Mesodermal cell (in vitro differentiated cells): ENCODE data around the gene SZRD1.

ENCODE experiments used
- H3K27ac ChIP-seq: 2 replicates; pipeline ENCODE4 v1.7.0; 2013; ENCODE audit warnings: mild to moderate bottlenecking, low read depth, low read length, moderate library complexity; ENCODE audit not compliant: severe bottlenecking
- H3K36me3 ChIP-seq: 2 replicates; pipeline ENCODE4 v1.7.1; 2013; ENCODE audit warnings: mild to moderate bottlenecking, low read length, moderate library complexity; ENCODE audit not compliant: control insufficient read depth, insufficient read depth
- H3K4me1 ChIP-seq: one replicate; pipeline ENCODE4 v1.7.1; 2013; ENCODE audit warnings: mild to moderate bottlenecking, low read length; ENCODE audit not compliant: insufficient read depth, control insufficient read depth, poor library complexity, severe bottlenecking
- H3K4me3 ChIP-seq: 2 replicates; pipeline ENCODE4 v1.7.0; 2013; ENCODE audit warnings: low read length, control low read depth, mild to moderate bottlenecking; ENCODE audit not compliant: insufficient read depth, poor library complexity, severe bottlenecking; ENCODE audit errors: extremely low read depth
- H3K9me3 ChIP-seq: 2 replicates; pipeline ENCODE4 v1.7.1; 2013; ENCODE audit warnings: mild to moderate bottlenecking, low read length, moderate library complexity; ENCODE audit not compliant: control insufficient read depth
- WGBS, 2 experiments: methylation state at CpG; one replicate each; pipeline ENCODE4 v1.1.5; 2013; ENCODE audit warnings: missing lambda C conversion rate in 2 of 2; ENCODE audit not compliant: insufficient coverage in 2 of 2; 5-methylcytosine and 5-hydroxymethylcytosine counted together

Gene SZRD1

DNA sequence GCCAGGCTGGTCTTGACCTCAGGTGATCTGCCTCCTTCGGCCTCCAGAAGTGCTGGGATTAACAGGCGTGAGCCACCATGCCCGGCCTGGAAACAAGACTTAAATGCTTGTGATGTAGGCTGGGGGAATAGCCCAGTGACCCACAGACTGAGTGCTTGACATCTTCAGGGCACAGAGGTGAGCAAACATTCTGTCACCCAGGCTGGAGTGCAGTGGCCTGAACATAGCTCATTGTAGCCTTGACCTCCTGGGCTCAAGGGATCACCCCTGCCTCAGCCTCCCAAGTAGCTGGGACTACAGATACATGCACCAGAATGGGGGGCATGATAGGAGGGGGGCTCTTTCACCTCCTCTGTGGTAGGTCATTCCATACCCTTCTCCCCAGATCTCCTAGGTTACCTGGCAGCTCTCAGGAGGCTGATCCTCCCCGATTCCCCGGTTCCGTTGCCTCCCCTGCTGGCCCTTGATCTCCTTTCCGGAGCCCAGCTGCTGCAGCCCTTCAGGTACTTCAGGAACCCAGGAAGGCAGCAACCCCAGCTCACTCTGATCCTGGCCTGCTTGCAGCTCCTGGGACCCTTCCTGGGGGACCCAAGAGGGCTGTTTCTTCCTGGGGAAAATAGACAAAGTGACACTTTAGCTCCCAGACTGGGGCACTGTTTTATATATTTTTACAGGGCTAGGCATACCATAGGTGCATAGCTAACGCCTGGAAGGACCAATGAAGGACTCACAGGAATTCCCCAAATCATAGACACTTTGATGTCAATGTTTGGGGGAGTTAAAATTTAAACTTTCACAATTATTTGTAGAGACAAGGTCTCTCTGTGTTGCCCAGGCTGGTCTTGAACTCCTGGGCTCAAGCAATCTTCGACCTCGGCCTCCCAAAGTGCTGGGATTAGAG, 58.3 kb downstream of the SZRD1 start:
- H3K9me3 ChIP-seq, result no peaks in the 10 kb centered on the region
- no peaks in the 10 kb centered on the region for H3K36me3 ChIP-seq
- no peak overlapping the region for H3K4me3 ChIP-seq
- H3K4me1 ChIP-seq, result no peaks in the 10 kb centered on the region
- 90 to 93% methylated on average over 6 to 7 of the region's 10 CpGs for WGBS, 2 experiments
- H3K27ac ChIP-seq, result no peak overlapping the region

DNA sequence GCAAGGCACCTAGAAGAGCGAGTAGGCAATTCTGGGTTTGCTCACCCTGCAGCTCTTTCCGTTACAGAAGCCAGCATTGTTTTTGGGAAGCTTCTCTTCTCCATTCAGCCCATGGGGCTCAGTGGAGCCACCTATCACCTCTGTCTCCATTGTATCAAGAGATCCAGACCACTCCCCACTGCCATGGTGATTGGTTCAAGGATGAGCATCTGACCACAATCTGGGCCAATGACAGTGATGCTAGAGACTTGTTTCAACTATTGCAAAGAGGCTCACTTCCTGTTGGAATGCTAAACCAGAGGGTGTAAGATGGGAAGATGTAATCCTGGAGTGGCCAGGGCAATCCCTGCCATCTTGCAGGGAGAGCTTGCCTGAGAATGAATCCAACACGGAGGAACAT, 63.6 kb downstream of the SZRD1 start:
- Histone ChIP-seq H3K4me1 (no peaks in the 10 kb centered on the region), H3K27ac (no peak overlapping the region), H3K9me3 (no peaks in the 10 kb centered on the region), H3K4me3 (no peak overlapping the region), H3K36me3 (no peaks in the 10 kb centered on the region)
- WGBS, 2 experiments, result 85 to 86% methylated on average over 2 to 3 of the region's 3 CpGs

DNA sequence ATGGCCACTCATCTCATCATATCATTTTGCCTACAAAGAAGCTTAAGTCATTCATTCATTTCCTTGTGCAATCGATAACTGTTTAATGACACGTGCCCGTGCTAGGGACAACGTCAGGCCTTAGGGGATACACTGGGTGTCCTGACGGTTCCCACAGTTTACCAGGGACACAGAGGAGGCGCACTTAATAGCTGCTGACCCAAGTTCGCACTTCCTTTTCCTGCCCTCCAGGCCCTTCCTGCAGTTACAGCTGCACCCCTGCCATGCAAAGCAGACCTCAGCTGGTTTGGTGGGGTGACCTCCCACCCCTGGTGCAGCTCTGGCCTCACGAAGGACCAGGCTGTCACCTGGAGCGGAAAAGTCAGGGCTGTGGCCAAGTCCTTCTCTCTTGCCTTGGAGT, 66.0 kb downstream of the SZRD1 start:
- 86 to 95% methylated on average over 7 to 9 of the region's 9 CpGs for WGBS, 2 experiments
- H3K4me3 ChIP-seq, result no peak overlapping the region
- no peak overlapping the region for H3K27ac ChIP-seq
- no peaks in the 10 kb centered on the region for H3K9me3 ChIP-seq
- no peaks in the 10 kb centered on the region for H3K4me1 ChIP-seq
- H3K36me3 ChIP-seq, result no peaks in the 10 kb centered on the region

DNA sequence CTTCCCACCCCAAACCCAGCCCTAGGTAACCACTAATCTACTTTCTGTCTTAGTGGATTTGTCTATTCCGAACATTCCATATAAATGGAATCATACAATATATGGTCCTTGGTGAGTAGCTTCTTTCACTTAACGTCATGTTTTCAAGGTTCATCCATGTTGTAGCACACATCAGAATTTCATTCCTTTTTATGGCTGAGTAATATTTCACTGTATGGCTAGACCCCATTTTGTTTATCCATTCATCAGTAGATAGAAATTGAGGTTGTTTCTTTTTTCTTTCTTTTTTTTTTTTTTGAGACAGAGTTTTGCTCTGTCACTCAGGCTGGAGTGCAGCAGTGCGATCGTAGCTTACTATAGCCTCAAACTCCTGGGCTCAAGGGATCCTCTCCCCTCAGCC, 67.0 kb downstream of the SZRD1 start:
- 100% methylated on average over 2 of the region's 4 CpGs; no CpG with 5 or more reads in 1 of the 2 experiments for WGBS, 2 experiments
- Histone ChIP-seq H3K9me3 (no peaks in the 10 kb centered on the region), H3K4me3 (no peak overlapping the region), H3K4me1 (no peaks in the 10 kb centered on the region), H3K36me3 (no peaks in the 10 kb centered on the region), H3K27ac (no peak overlapping the region)

DNA sequence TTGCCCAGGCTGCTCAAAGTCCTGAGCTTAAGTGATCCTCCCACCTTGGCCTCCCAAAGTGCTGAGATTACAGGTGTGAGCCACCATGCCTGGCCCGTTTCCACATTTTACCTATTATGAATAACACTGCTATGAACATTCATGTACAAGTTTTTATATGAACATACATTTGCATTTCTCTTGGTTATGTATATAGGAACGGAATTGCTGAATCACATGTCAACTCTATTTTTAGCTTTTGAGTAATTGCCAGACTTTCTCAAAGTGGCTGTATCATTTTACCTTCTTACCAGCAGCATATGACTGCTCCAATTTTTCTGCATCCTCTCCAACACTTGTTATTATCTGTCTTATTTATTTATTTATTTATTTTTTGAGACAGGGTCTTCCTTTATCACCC, 67.5 kb downstream of the SZRD1 start:
- H3K4me1 ChIP-seq, result no peaks in the 10 kb centered on the region
- H3K27ac ChIP-seq, result no peak overlapping the region
- H3K4me3 ChIP-seq, result no peak overlapping the region
- H3K9me3 ChIP-seq, result no peaks in the 10 kb centered on the region
- no CpG with 5 or more reads among the region's 2 CpGs for WGBS, 2 experiments
- no peaks in the 10 kb centered on the region for H3K36me3 ChIP-seq

DNA sequence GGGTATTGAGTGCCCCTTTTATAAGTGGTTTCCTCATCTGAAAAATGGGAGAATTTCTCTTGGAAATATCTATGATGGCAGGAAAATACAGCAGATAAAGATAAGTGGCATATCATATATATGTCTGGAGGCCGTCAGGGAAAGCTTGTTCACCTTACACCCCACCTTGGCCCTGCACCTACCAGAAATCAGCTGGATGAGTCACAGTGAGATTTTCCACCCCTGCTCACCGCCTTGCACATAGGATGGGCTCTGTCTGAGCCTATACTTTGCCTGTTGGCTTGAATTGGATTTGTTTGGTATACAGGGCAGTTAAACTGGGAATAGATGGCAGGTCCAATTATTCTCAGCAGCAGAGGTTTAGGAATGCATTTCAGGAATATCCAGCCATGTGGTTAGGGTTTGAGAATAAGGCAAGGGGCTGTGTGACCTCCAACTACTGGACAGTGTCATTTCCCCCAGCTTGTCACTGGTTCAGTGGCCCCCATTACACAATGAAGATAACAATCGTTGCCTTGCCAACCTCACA, 70.0 kb downstream of the SZRD1 start, which contains the start of gene SPATA21:
SPATA21 (minus strand) TSS at position 479 of the 529 bp plus-strand sequence. CDS start 6,053 bp downstream, outside the sequence.
- H3K36me3 ChIP-seq, result no peaks in the 10 kb centered on the region
- H3K4me3 ChIP-seq, result no peak within 1 kb of the TSS
- H3K27ac ChIP-seq, result no peak within 1 kb of the TSS
- no peaks in the 10 kb centered on the region for H3K9me3 ChIP-seq
- 89 to 95% methylated on average over 2 to 3 of the region's 3 CpGs for WGBS, 2 experiments
- no peaks in the 10 kb centered on the region for H3K4me1 ChIP-seq

DNA sequence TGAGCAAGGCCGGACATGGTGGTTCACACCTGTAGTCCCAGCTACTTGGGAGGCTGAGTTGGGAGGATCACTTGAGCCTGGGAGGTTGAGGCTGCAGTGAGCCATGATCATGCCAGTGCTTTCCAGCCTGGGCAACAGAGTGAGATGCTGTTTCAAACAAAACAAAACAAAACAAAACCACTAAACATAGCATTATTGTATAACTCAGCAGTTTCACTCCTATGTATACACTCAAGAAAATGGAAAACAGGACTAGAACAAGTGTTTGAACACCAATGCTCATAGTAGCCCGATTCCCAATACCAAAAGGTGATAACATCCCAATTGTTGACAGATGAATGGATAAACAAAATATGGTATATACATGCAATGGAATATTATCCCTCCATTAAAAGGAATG, 71.5 kb downstream of the SZRD1 start:
- no peak overlapping the region for H3K27ac ChIP-seq
- H3K4me3 ChIP-seq, result no peak overlapping the region
- peaks cover 14% of the 10 kb centered on the region for H3K36me3 ChIP-seq
- no peaks in the 10 kb centered on the region for H3K9me3 ChIP-seq
- 87 to 100% methylated on average over 1 of the region's 2 CpGs for WGBS, 2 experiments
- no peaks in the 10 kb centered on the region for H3K4me1 ChIP-seq

DNA sequence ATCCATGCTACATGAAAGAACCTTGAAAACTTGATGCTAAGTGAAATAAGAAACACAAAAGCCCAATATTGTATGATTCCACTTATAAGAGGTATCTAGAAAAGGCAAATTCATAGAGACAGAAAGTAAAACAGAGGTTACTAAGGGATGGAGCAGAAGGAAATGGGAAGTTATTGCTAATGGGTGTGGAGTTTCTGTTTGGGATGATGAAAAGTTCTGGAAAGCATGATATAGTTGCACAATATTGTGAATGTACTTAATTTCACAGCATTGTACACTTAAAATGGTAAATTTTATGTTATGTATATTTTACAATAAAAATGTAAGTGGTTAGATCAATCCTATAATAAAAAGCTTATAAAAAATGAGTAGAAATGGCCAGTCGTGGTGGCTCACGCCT, 71.9 kb downstream of the SZRD1 start:
- no peaks in the 10 kb centered on the region for H3K4me1 ChIP-seq
- WGBS, 2 experiments, result 86 to 100% methylated on average over 1 to 2 of the region's 2 CpGs
- H3K4me3 ChIP-seq, result no peak overlapping the region
- no peaks in the 10 kb centered on the region for H3K9me3 ChIP-seq
- no peak overlapping the region for H3K27ac ChIP-seq
- peaks cover 18% of the 10 kb centered on the region for H3K36me3 ChIP-seq

DNA sequence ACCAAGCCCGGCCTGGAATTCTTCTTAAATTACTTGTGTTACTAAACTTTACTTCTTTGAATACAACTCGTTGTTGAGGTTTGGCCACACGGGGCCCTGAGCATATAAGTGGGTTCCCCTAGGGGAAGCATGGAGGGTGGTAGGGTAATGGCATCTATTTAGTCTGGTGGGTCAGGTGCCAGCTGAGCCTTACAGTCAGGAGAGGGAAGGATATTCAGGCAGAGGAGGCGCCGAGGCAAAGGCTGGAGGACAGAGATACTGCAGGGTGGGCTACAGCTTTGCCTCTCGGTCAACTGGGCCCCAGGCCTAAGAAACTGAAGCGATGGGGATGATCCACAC, 73.1 kb downstream of the SZRD1 start:
- 39 to 63% methylated on average over 5 of the region's 7 CpGs for WGBS, 2 experiments
- Histone ChIP-seq H3K27ac (peak overlapping the region; percentile 18), H3K4me3 (peak overlapping the region; percentile 100), H3K36me3 (peaks cover 30% of the 10 kb centered on the region), H3K9me3 (no peaks in the 10 kb centered on the region), H3K4me1 (no peaks in the 10 kb centered on the region)

DNA sequence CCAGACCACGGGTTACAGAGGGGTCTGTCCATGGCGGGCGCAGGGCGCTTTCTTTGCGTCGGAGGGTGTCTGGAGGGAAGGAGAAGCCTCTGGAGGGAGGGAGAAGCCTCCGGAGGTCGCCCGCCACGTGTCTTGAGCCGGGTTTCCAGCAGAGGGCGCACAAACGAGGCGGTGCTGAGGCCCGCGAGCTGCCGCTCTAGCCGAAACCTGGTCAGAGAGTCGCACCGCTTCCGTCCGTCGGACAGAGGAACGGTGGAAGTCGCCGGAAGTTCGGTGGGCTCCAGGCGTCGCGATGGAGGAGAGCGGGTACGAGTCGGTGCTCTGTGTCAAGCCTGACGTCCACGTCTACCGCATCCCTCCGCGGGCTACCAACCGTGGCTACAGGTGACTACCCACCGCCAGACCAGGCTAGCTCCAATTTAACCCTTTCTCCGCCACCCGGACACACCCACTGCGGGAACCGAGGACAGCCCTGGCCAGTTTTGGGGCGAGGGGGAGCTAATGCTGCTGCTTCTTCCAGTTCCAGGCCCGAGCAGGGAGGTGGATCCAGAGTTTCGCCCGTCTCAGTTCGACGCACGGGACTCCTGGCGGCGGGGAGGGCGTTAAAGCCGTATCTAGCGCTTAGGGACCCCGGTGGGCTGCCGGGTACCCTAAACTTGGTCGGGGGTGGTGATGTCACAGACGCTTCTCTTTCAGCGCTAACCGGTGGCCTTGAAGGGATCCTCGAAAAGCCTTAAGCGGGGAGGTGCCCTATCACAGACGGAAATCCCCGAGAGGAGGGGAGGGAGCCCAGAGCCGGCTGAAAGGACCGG, 73.6 kb downstream of the SZRD1 start, which contains the start of gene NECAP2:
NECAP2 (plus strand) TSS at position 255 of the 812 bp plus-strand sequence; CDS start at position 293, 38 bp downstream.
- 0 to 1% methylated on average over 53 to 58 of the region's 68 CpGs for WGBS, 2 experiments
- peaks cover 34% of the 10 kb centered on the region for H3K36me3 ChIP-seq
- H3K4me1 ChIP-seq, result no peaks in the 10 kb centered on the region
- H3K4me3 ChIP-seq, result peak within 1 kb of the TSS; percentile 100
- H3K9me3 ChIP-seq, result no peaks in the 10 kb centered on the region
- peak within 1 kb of the TSS; percentile 57 for H3K27ac ChIP-seq
